ENCODE data around the gene THOP1. TPM values are rescaled to one million over a fixed set of nuclear protein-coding genes. Genes with fewer than 3 reads are reported as not detected.

THOP1 gene
- total RNA-seq, 2 experiments from 2014 or later = 126 TPM

Other genes starting within 250 kb of the THOP1 start
- under 1 TPM; 0.53 to 0.88 TPM for gene GNG7, start 82.8 kb upstream of the THOP1 start, total RNA-seq
- gene DIRAS1, start 64.1 kb upstream of the THOP1 start, total RNA-seq = under 1 TPM in 1 of 2 experiments, not detected in 1; 0.31 TPM
- gene SLC39A3, start 45.5 kb upstream of the THOP1 start, total RNA-seq = 10 to 100 TPM; 21.0 to 24.0 TPM
- gene SGTA, start 2.2 kb upstream of the THOP1 start, total RNA-seq = 10 to 100 TPM; 45.6 to 46.2 TPM
- 1 to 10 TPM; 2.0 TPM for gene ZNF554, start 34.4 kb downstream of the THOP1 start, total RNA-seq
- 1 to 10 TPM; 3.6 to 3.8 TPM for gene ZNF555, start 56.0 kb downstream of the THOP1 start, total RNA-seq
- not detected for gene ZNF556, start 81.8 kb downstream of the THOP1 start, total RNA-seq
- 1 to 10 TPM; 6.7 to 8.3 TPM for gene ZNF57, start 115.4 kb downstream of the THOP1 start, total RNA-seq
- gene ZNF77, start 159.5 kb downstream of the THOP1 start, total RNA-seq = 1 to 10 TPM; 4.3 to 4.8 TPM
- gene TLE6, start 192.1 kb downstream of the THOP1 start, total RNA-seq = 1 to 10 TPM; 2.5 to 2.6 TPM
- 1 to 10 TPM; 8.5 to 9.9 TPM for gene TLE2, start 243.8 kb downstream of the THOP1 start, total RNA-seq

All from activated CD4-positive, alpha-beta memory T cell treated with anti-CD3 and anti-CD28 coated beads for 36 hours (primary cell).